Sigmoid colon (tissue), 7 donors: ENCODE results near the gene FBXL7. TPM values are rescaled to one million over a fixed set of nuclear protein-coding genes. Genes with fewer than 3 reads are reported as not detected.

Source experiments
- DNase-seq: peaks from one replicate; pipeline ENCODE4 v3.0.0-alpha.2; 2019
- H3K27ac ChIP-seq, 4 donors: fragments of 200-600 bp; sonication (generic); one replicate each; pipeline ENCODE4 v1.5.1; 2016 to 2019; ENCODE audit warnings: mild to moderate bottlenecking in 1 of 4
- H3K27me3 ChIP-seq, 3 donors: fragments of 200-600 bp; sonication (generic); one replicate each; pipeline ENCODE4 v1.5.1; 2019; ENCODE audit warnings: mild to moderate bottlenecking in 1 of 3
- H3K36me3 ChIP-seq, 4 donors: fragments of 200-600 bp; sonication (generic); one replicate each; pipeline ENCODE4 v1.5.1; 2016 to 2019
- H3K4me1 ChIP-seq, 4 donors: fragments of 200-600 bp; sonication (generic); one replicate each; pipeline ENCODE4 v1.5.1; 2017 to 2019
- H3K4me3 ChIP-seq, 4 donors: fragments of 200-600 bp; sonication (generic); one replicate each; pipeline ENCODE4 v1.5.1; 2017 to 2019; ENCODE audit warnings: mild to moderate bottlenecking in 2 of 4, moderate library complexity in 1 of 4
- H3K9me3 ChIP-seq, 4 donors: fragments of 200-600 bp in 3 of 4; sonication (generic) in 3 of 4; one replicate each; pipeline versions ENCODE4 v1.5.1 to v1.6.1; 2013 to 2019
- CTCF ChIP-seq, 4 experiments: fragments of 450-650 bp in 3 of 4; fragments of 200-600 bp in 1 of 4; IDR thresholded peaks; one replicate each; pipeline ENCODE4 v1.5.1; 2016 to 2019; ENCODE audit warnings: antibody characterized with exemption in 4 of 4, mild to moderate bottlenecking in 3 of 4, moderate library complexity in 2 of 4
- EP300 ChIP-seq, 4 donors: sonication (generic); formaldehyde crosslinking; IDR thresholded peaks; one replicate each; pipeline ENCODE4 v1.6.1; 2017; ENCODE audit warnings: antibody characterized with exemption in 4 of 4
- POLR2A ChIP-seq, 2 donors: fragments of 450-650 bp; IDR thresholded peaks; one replicate each; pipeline ENCODE4 v1.6.1; 2016; ENCODE audit warnings: antibody characterized with exemption in 2 of 2, mild to moderate bottlenecking in 2 of 2, moderate library complexity in 2 of 2
- POLR2AphosphoS5 ChIP-seq, 4 donors: sonication (generic); formaldehyde crosslinking; IDR thresholded peaks; one replicate each; pipeline ENCODE4 v1.6.1; 2017; ENCODE audit warnings: antibody characterized with exemption in 4 of 4
- WGBS, 2 donors: extraction: QIAGEN DNeasy Blood & Tissue Kit; methylation state at CpG; one replicate each; pipeline ENCODE4 v1.1.7; 2013; 5-methylcytosine and 5-hydroxymethylcytosine counted together
- intact Hi-C: fragments of 100-400 bp; cut with DNase I; formaldehyde crosslinking; loops from one replicate; pipeline ENCODE4 v1.15.1; 2023
- polyA plus RNA-seq, 3 donors: library from polyadenylated mRNA; stranded (reverse); fragments of 200-250 nt; gene quantifications; one replicate each; pipeline ENCODE4 v1.2.3, GENCODE V29; 2013
- total RNA-seq, 4 donors: library from RNA; depleted of rRNA; stranded (reverse); fragments of >200 nt; gene quantifications; one replicate each; pipeline ENCODE4 v1.1.0, GENCODE V29; 2016
- donor health status: healthy with polysubstance abuse.
- donor health status: Bipolar disorder and iron deficiency.
- donor health status: healthy.

The FBXL7 gene
- total and polyA plus RNA-seq, 7 donors: 0.92 to 44.3 (median 18.2) TPM

GRCh38 chr5:15715967-15716366 is 216.0 kb downstream of the FBXL7 start:
- H3K36me3 ChIP-seq: no peaks in the 10 kb centered on the region
- H3K9me3 ChIP-seq: no peaks in the 10 kb centered on the region
- DNase-seq: no peak
- no peaks in the 10 kb centered on the region for H3K27me3 ChIP-seq
- H3K27ac ChIP-seq: no peak overlapping the region
- 59 to 68% methylated on average over 5 of the region's 5 CpGs for WGBS, 2 donors
- no peak overlapping the region for H3K4me3 ChIP-seq
- TF ChIP-seq POLR2A (IDR thresholded peaks at IDR 0.05): no peak
- TF ChIP-seq POLR2AphosphoS5 (IDR thresholded peaks at IDR 0.05): no peak
- no peak for TF ChIP-seq EP300 (IDR thresholded peaks at IDR 0.05)
- TF ChIP-seq CTCF (IDR thresholded peaks at IDR 0.05): no peak
- intact Hi-C loops: no loop called here
- H3K4me1 ChIP-seq: peaks cover 0 to 41% (median 29%) of the 10 kb centered on the region in 4 donors

GRCh38 chr5:15717001-15717400 is 217.0 kb downstream of the FBXL7 start:
- intact Hi-C loops: no loop called here
- no peak for DNase-seq
- H3K4me3 ChIP-seq: no peak overlapping the region
- H3K4me1 ChIP-seq: peaks cover 0 to 41% (median 29%) of the 10 kb centered on the region in 4 donors
- WGBS, 2 donors: 69 to 70% methylated on average over 4 of the region's 4 CpGs
- peak overlapping the region in 2 of 4 donors; percentile 4 to 23 for H3K27ac ChIP-seq
- TF ChIP-seq POLR2A (IDR thresholded peaks at IDR 0.05) (no peak), EP300 (IDR thresholded peaks at IDR 0.05) (no peak), POLR2AphosphoS5 (IDR thresholded peaks at IDR 0.05) (no peak), CTCF (IDR thresholded peaks at IDR 0.05) (no peak)
- H3K9me3 ChIP-seq: no peaks in the 10 kb centered on the region
- H3K36me3 ChIP-seq: no peaks in the 10 kb centered on the region
- no peaks in the 10 kb centered on the region for H3K27me3 ChIP-seq

- WGBS, 2 donors: 60% methylated on average over 8 of the region's 8 CpGs
- Histone ChIP-seq H3K27ac (peak overlapping the region in 2 of 4 donors; percentile 26 to 35), H3K9me3 (no peaks in the 10 kb centered on the region), H3K36me3 (no peaks in the 10 kb centered on the region), H3K27me3 (no peaks in the 10 kb centered on the region), H3K4me1 (peaks cover 0 to 41% (median 29%) of the 10 kb centered on the region in 4 donors), H3K4me3 (no peak overlapping the region)
- no peak for DNase-seq
- intact Hi-C loops: no loop called here
- TF ChIP-seq CTCF (IDR thresholded peaks at IDR 0.05): no peak
- no peak for TF ChIP-seq POLR2AphosphoS5 (IDR thresholded peaks at IDR 0.05)
- no peak for TF ChIP-seq EP300 (IDR thresholded peaks at IDR 0.05)
- no peak for TF ChIP-seq POLR2A (IDR thresholded peaks at IDR 0.05)
Observed at GRCh38 chr5:15718421-15719179, 218.6 kb downstream of the FBXL7 start.

- Histone ChIP-seq H3K27me3 (no peaks in the 10 kb centered on the region), H3K27ac (no peak overlapping the region), H3K9me3 (no peaks in the 10 kb centered on the region), H3K4me1 (peaks cover 0 to 41% (median 29%) of the 10 kb centered on the region in 4 donors), H3K4me3 (no peak overlapping the region), H3K36me3 (no peaks in the 10 kb centered on the region)
- TF ChIP-seq CTCF (IDR thresholded peaks at IDR 0.05): no peak
- no peak for TF ChIP-seq POLR2AphosphoS5 (IDR thresholded peaks at IDR 0.05)
- no peak for TF ChIP-seq EP300 (IDR thresholded peaks at IDR 0.05)
- intact Hi-C loops: no loop called here
- DNase-seq: no peak
- WGBS, 2 donors: 23 to 45% methylated on average over 4 of the region's 4 CpGs
Observed at GRCh38 chr5:15719784-15720183, 219.8 kb downstream of the FBXL7 start.
